Karpas-422 (cell line): ENCODE measurements around the gene SOCS3. TPM values are rescaled to one million over a fixed set of nuclear protein-coding genes. Genes with fewer than 3 reads are reported as not detected.

Experiments
- DNase-seq: peaks from one replicate; pipeline ENCODE4 v3.0.0-alpha.2; 2015
- H2AFZ ChIP-seq: fragments of 200-600 bp; sonication (generic); 2 replicates; pipeline ENCODE4 v1.6.1; 2014; ENCODE audit warnings: antibody characterized with exemption, low read length, mixed read lengths
- H3K27ac ChIP-seq: fragments of 200-600 bp; sonication (generic); 2 replicates; pipeline ENCODE4 v1.5.1; 2014; ENCODE audit warnings: mild to moderate bottlenecking, low read length, moderate library complexity
- H3K27me3 ChIP-seq: fragments of 200-600 bp; sonication (generic); 2 replicates; pipeline ENCODE4 v1.6.1; 2014; ENCODE audit warnings: low read length, mixed read lengths
- H3K36me3 ChIP-seq: fragments of 200-600 bp; sonication (generic); 2 replicates; pipeline ENCODE4 v1.6.1; 2014; ENCODE audit warnings: low read length, mixed read lengths; ENCODE audit not compliant: insufficient read depth
- H3K4me1 ChIP-seq: fragments of 200-600 bp; sonication (generic); 2 replicates; pipeline ENCODE4 v1.6.1; 2014; ENCODE audit warnings: mild to moderate bottlenecking, low read length, mixed read lengths
- H3K4me2 ChIP-seq: fragments of 200-600 bp; sonication (generic); 2 replicates; pipeline ENCODE4 v1.6.1; 2014; ENCODE audit warnings: low read length, low read depth, mild to moderate bottlenecking; ENCODE audit not compliant: poor library complexity, severe bottlenecking
- H3K4me3 ChIP-seq: fragments of 200-600 bp; sonication (generic); 2 replicates; pipeline ENCODE4 v1.5.1; 2014; ENCODE audit warnings: mild to moderate bottlenecking, antibody characterized with exemption, low read length, mixed read lengths
- H3K79me2 ChIP-seq: fragments of 200-600 bp; sonication (generic); 2 replicates; pipeline ENCODE4 v1.6.1; 2014; ENCODE audit warnings: mild to moderate bottlenecking, low read length, mixed read lengths
- H3K9ac ChIP-seq: fragments of 200-600 bp; sonication (generic); 2 replicates; pipeline ENCODE4 v1.6.0; 2014; ENCODE audit warnings: low read length
- H3K9me2 ChIP-seq: fragments of 200-600 bp; sonication (generic), shearing (Covaris generic); replicated peaks from 2 replicates; pipeline ENCODE4 v1.6.0; 2014; ENCODE audit warnings: mild to moderate bottlenecking, low read length, moderate library complexity; ENCODE audit not compliant: insufficient read depth
- H3K9me3 ChIP-seq: fragments of 300-700, 200-600 bp; sonication (generic); 2 replicates; pipeline ENCODE4 v1.6.1; 2014; ENCODE audit warnings: low read length, mixed read lengths
- H4K20me1 ChIP-seq: fragments of 200-600 bp; sonication (generic); 2 replicates; pipeline ENCODE4 v1.6.1; 2014; ENCODE audit warnings: mild to moderate bottlenecking, antibody characterized with exemption, low read length, low read depth; ENCODE audit not compliant: insufficient read depth
- total RNA-seq: library from RNA; depleted of rRNA; stranded (reverse); fragments of >200 nt; shearing (Covaris generic); gene quantifications from 2 replicates; pipeline ENCODE4 v1.2.3, GENCODE V29; 2014; ENCODE audit warnings: low replicate concordance

SOCS3 gene
- total RNA-seq, 1 experiment from 2014 or later = not detected

DNA sequence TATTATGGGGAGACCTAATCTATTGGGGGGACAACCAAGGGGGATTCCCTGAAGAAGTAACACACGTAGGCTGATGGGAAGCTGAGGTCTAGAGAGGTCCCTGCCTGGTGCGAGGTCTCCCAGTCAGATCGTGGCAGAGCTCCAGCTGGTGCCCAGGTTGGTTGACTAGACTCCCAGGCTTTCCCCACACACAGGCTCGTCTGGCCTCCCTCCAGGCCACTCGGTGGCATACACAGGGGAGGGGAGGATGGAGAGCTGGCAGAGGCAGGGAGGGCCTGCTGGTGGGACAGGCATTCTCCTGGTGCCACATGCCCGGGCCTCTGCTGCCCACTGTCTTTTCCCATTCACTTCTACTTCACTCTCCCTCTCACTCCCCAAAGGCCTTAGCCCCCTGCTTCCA is 8.5 kb upstream of the SOCS3 start:
- Histone ChIP-seq H4K20me1 (no peaks in the 10 kb centered on the region), H3K79me2 (no peaks in the 10 kb centered on the region), H3K27ac (no peak overlapping the region), H3K27me3 (peaks cover 3% of the 10 kb centered on the region; the same call in 1 of the 2 replicates), H3K36me3 (no peaks in the 10 kb centered on the region), H3K4me2 (no peak overlapping the region), H3K9ac (no peak overlapping the region), H2AFZ (no peak overlapping the region), H3K4me3 (no peak overlapping the region), H3K4me1 (peaks cover 8% of the 10 kb centered on the region), H3K9me2 (no peaks in the 10 kb centered on the region), H3K9me3 (no peaks in the 10 kb centered on the region)
- DNase-seq = no peak

DNA sequence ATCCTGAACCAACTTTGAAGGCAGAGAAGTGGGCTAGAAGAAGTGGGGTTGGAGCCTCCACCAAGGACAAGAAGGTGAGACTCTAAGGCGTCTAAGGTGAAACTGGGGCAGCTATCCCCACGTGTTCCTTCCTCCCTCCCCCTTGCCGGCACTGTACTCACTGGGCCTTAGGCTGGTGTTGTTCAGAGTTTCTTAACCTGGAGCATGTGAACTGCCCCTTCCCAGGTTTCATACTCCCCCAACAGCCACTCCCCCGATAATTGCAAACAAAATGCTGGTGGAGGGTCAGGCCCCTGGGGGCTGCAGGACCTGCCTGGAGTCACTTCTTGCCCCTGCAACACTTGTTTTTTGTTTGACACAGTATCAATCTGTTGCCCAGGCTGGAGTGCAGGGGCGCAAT is 7.3 kb upstream of the SOCS3 start:
- H3K36me3 ChIP-seq = no peaks in the 10 kb centered on the region

DNA sequence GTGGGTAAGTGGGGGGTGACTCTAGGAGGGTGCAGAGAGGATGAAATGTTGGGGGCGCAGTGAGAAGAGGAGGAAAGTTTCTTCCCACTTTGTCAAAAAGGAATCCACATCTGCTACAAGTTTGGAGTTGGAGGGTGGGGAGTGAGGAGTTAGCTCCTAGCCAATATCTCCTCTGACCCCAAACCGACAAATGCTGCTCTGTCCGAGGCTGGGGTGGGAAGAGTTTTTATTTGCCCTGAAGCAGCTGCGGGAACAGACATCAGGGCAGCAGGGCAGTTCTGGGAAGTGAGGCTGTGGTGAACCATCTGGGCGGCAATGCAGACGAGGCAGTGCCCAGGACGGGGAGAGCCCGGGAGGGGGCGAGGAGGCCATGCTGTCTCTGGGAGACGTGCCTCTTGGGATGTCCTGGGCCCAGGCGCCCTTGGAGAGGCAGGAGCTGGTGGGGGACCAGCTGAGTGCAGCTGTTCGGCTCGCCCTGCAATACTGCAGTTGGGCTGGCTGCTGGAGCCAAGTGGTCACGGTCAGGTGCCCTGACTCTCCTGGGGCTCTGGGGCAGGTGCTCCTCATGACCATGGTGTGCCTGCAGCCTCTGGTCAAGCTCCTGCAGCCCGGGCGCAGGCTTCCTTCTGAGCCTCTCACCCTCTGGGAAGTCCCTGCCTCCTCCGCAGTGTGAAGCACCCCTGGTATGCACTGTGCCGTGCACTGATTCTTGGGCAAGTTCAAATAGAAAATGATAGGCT is 6.4 kb upstream of the SOCS3 start:
- H3K9me2 ChIP-seq = no peaks in the 10 kb centered on the region
- no peak overlapping the region for H3K9ac ChIP-seq
- H3K27ac ChIP-seq = no peak overlapping the region
- 0 out of 2 replicates have a peak, but pooled peaks cover 2% of the 10 kb centered on the region for H4K20me1 ChIP-seq
- no peak overlapping the region for H3K4me3 ChIP-seq
- H2AFZ ChIP-seq = no peak overlapping the region
- H3K4me1 ChIP-seq = peaks cover 8% of the 10 kb centered on the region
- no peaks in the 10 kb centered on the region for H3K79me2 ChIP-seq
- H3K4me2 ChIP-seq = no peak overlapping the region
- peaks cover 3% of the 10 kb centered on the region; the same call in 1 of the 2 replicates for H3K27me3 ChIP-seq
- no peak for DNase-seq
- no peaks in the 10 kb centered on the region for H3K36me3 ChIP-seq
- no peaks in the 10 kb centered on the region for H3K9me3 ChIP-seq

More for the DNA sequence above, 7.3 kb upstream of the SOCS3 start:
- H3K27me3 ChIP-seq = peaks cover 3% of the 10 kb centered on the region; the same call in 1 of the 2 replicates
- H2AFZ ChIP-seq = no peak overlapping the region
- no peak overlapping the region for H3K4me3 ChIP-seq
- H3K9ac ChIP-seq = no peak overlapping the region
- no peaks in the 10 kb centered on the region for H3K9me2 ChIP-seq
- no peak overlapping the region for H3K4me2 ChIP-seq
- H4K20me1 ChIP-seq = no peaks in the 10 kb centered on the region
- no peaks in the 10 kb centered on the region for H3K9me3 ChIP-seq
- no peak for DNase-seq
- H3K4me1 ChIP-seq = peaks cover 8% of the 10 kb centered on the region
- H3K79me2 ChIP-seq = no peaks in the 10 kb centered on the region
- no peak overlapping the region for H3K27ac ChIP-seq

DNA sequence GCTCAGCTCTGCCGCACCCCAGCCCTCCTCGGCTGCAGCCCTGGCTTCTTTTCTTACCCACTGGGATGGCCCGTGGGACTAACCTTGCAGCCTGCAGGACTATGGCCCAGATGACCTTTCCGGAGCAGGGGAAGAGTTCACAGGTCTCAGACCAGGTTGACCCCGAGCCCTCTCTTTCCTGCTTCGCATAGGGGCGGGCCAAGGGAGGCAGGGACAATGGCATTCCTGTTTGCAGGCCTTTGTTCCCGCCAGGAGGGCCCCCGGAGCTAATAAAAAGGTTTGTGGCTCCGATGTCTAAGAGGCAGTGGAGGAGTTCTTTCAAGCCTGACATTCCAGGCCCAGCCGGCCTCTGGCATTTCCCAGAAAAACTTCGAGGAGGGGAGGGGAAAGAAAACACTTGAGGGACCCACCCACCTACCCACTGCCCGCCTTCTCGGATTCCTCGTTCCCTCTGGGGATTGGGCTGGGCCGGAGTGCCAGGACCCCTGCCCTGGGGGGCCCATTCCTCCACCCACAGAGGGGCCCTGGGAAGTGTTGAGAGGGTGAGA is 5.8 kb upstream of the SOCS3 start:
- peaks cover 8% of the 10 kb centered on the region; the same call in 1 of the 2 replicates for H4K20me1 ChIP-seq
- no peaks in the 10 kb centered on the region for H3K9me2 ChIP-seq
- no peaks in the 10 kb centered on the region for H3K36me3 ChIP-seq
- no peak overlapping the region for H3K27ac ChIP-seq
- H2AFZ ChIP-seq = no peak overlapping the region
- no peaks in the 10 kb centered on the region for H3K9me3 ChIP-seq
- no peak overlapping the region for H3K4me3 ChIP-seq
- no peak overlapping the region for H3K4me2 ChIP-seq
- no peaks in the 10 kb centered on the region for H3K79me2 ChIP-seq
- peaks cover 8% of the 10 kb centered on the region for H3K4me1 ChIP-seq
- DNase-seq = no peak
- H3K27me3 ChIP-seq = peaks cover 3% of the 10 kb centered on the region; the same call in 1 of the 2 replicates
- no peak overlapping the region for H3K9ac ChIP-seq

DNA sequence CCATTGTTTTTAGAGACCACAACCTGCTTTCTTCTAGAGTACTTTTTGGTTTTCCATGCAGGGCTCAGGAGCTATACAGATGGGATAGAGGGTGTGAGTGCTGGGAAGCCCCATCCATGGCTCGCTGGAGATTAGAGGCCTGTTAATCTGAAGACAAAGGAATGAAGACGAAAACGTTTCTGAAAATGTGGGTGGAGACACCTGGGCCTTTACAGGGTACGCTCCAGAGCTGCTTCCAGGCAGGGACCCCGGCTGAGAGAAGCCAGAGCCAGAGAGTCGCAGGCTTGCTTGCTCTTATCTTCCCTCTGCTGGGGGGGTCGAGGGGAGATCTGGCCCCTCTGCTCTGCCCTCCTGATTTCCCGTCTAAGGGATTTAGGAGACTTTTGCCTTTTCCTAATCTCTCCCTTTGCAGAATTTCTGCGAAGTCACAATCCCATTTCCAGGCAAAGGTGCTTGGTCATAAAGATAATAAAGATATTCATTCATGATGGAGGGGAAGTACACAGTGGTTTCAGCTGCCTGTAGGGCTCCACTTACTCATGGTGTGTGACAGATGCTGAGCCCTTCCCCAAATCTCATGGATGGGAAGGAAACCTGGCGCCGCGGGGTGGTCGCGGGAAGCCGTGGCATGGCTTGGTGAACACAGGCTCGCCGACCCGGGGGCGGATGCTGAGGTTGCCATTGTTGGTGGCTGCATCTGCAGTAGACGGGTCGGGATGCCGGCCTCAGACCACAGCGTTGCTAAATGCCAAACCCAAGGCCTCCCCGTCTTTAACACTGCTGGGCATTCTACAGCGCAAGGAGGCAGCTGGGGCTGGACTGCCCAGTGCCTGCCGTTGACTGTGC is 4.8 kb upstream of the SOCS3 start:
- no peak overlapping the region for H3K4me2 ChIP-seq
- H4K20me1 ChIP-seq = peaks cover 11% of the 10 kb centered on the region; the same call in 1 of the 2 replicates
- no peak overlapping the region for H3K27ac ChIP-seq
- DNase-seq = no peak
- H3K4me3 ChIP-seq = no peak overlapping the region
- H3K9ac ChIP-seq = no peak overlapping the region
- H3K36me3 ChIP-seq = no peaks in the 10 kb centered on the region
- peaks cover 3% of the 10 kb centered on the region; the same call in 1 of the 2 replicates for H3K27me3 ChIP-seq
- H2AFZ ChIP-seq = no peak overlapping the region
- peaks cover 12% of the 10 kb centered on the region for H3K4me1 ChIP-seq
- no peaks in the 10 kb centered on the region for H3K9me3 ChIP-seq
- no peaks in the 10 kb centered on the region for H3K9me2 ChIP-seq
- no peaks in the 10 kb centered on the region for H3K79me2 ChIP-seq

DNA sequence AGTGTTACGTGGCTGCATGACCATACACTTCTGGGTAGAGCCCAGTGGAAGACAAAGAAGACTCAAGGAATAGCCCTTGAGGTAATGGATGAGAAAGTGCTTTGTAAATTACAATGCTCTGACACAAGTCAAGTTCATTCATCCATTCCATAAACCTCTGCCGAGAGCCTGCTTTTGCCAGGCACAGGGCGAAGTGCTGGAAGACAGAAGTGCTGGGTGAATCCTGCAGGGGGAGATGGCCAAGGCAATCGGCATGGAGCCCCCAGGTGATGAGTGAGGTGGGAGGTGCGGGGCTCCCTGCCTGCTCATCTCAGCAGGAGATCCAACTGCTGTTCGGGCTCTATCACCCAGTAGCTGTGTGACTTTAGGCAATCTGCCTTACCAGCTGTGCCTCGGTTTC is 2.8 kb upstream of the SOCS3 start:
- no peak overlapping the region for H3K27ac ChIP-seq
- peaks cover 17% of the 10 kb centered on the region; the same call in 1 of the 2 replicates for H4K20me1 ChIP-seq
- no peaks in the 10 kb centered on the region for H3K9me2 ChIP-seq
- peaks cover 3% of the 10 kb centered on the region; the same call in 1 of the 2 replicates for H3K27me3 ChIP-seq
- H3K4me2 ChIP-seq = no peak overlapping the region
- peaks cover 12% of the 10 kb centered on the region for H3K4me1 ChIP-seq
- no peak for DNase-seq
- no peaks in the 10 kb centered on the region for H3K9me3 ChIP-seq
- H3K9ac ChIP-seq = no peak overlapping the region
- H3K36me3 ChIP-seq = no peaks in the 10 kb centered on the region
- H2AFZ ChIP-seq = no peak overlapping the region
- H3K79me2 ChIP-seq = no peaks in the 10 kb centered on the region
- H3K4me3 ChIP-seq = no peak overlapping the region

DNA sequence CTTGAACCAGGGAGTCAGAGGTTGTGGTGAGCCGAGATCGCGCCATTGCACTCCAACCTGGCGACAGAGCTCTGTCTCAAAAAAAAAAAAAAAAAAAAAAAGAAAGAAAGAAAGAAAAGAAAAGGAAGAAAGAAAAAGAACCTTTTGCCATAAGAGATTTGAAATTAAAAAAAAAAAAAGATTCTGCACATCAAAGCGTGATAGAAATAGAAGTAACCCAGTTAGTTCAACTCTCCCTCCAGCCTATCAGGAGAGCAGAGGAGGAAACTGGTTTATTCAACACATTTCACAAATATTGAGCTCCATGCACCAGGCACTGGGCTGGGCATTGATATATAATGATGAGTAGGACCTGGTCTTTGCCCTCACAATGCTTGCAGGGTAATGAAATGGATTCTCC is 2.4 kb upstream of the SOCS3 start:
- Histone ChIP-seq H3K9me3 (no peaks in the 10 kb centered on the region), H3K4me1 (peaks cover 15% of the 10 kb centered on the region), H3K27ac (no peak overlapping the region), H3K9ac (no peak overlapping the region), H3K4me3 (no peak overlapping the region), H3K27me3 (peaks cover 3% of the 10 kb centered on the region; the same call in 1 of the 2 replicates), H3K4me2 (no peak overlapping the region), H2AFZ (no peak overlapping the region), H4K20me1 (peaks cover 17% of the 10 kb centered on the region; the same call in 1 of the 2 replicates), H3K36me3 (no peaks in the 10 kb centered on the region), H3K79me2 (no peaks in the 10 kb centered on the region), H3K9me2 (no peaks in the 10 kb centered on the region)
- DNase-seq = no peak

DNA sequence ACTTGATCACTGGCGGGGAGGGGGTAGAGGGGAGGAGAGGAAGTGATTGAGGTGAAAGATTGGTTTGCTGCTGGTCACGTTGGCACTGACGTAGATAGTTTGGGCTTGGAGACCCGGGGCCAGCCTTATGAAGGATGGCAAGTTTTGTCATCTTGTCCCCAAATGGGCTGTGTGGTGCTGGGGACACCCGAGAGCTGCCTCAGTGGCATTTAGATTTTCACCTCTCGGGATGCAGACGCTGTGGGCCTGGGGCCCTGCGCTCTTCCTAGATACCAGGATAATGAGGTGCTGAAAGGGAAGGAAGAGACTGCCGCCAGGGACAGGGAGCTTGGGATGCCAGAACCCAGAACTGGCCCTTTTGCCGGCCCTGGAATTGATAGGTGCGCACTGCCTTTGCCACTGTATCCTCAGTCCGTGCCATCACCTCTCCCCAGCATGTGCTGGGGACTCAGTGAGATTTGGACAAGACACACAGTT is 1.4 kb upstream of the SOCS3 start:
- H3K9ac ChIP-seq = no peak overlapping the region
- H3K4me2 ChIP-seq = no peak overlapping the region
- H2AFZ ChIP-seq = no peak overlapping the region

More for the DNA sequence above, 1.4 kb upstream of the SOCS3 start:
- no peak overlapping the region for H3K27ac ChIP-seq
- peaks cover 20% of the 10 kb centered on the region for H3K4me1 ChIP-seq
- H3K36me3 ChIP-seq = no peaks in the 10 kb centered on the region
- peaks cover 17% of the 10 kb centered on the region; the same call in 1 of the 2 replicates for H4K20me1 ChIP-seq
- no peaks in the 10 kb centered on the region for H3K79me2 ChIP-seq
- peaks cover 3% of the 10 kb centered on the region; the same call in 1 of the 2 replicates for H3K27me3 ChIP-seq
- no peak overlapping the region for H3K4me3 ChIP-seq
- H3K9me3 ChIP-seq = no peaks in the 10 kb centered on the region
- no peaks in the 10 kb centered on the region for H3K9me2 ChIP-seq
- DNase-seq = no peak
